Large intestine (tissue), 3 donors: ENCODE results near the gene SBNO1. TPM values are rescaled to one million over a fixed set of nuclear protein-coding genes. Genes with fewer than 3 reads are reported as not detected.

Experiments
- DNase-seq, 2 donors: peaks; one replicate each; pipeline versions ENCODE4 v3.0.0 to v3.0.0-alpha.2; 2013
- H3K27ac ChIP-seq: one replicate; pipeline ENCODE4 v1.5.1; 2013; ENCODE audit warnings: low read length
- H3K27me3 ChIP-seq: 2 replicates; pipeline ENCODE4 v1.6.1; 2013; ENCODE audit warnings: low read length; ENCODE audit not compliant: control insufficient read depth, insufficient read depth
- H3K36me3 ChIP-seq: 2 replicates; pipeline ENCODE4 v1.6.1; 2013; ENCODE audit warnings: low read length; ENCODE audit not compliant: control insufficient read depth, insufficient read depth
- H3K4me1 ChIP-seq: one replicate; pipeline ENCODE4 v1.6.1; 2013; ENCODE audit warnings: low read length; ENCODE audit not compliant: control insufficient read depth, insufficient read depth
- H3K4me3 ChIP-seq: one replicate; pipeline ENCODE4 v1.5.1; 2013; ENCODE audit warnings: low read length
- H3K9me3 ChIP-seq: one replicate; pipeline ENCODE4 v1.6.1; 2013; ENCODE audit warnings: mild to moderate bottlenecking, low read depth, low read length, moderate library complexity; ENCODE audit not compliant: control insufficient read depth
- WGBS: methylation state at CpG from one replicate; pipeline ENCODE4 v1.1.5; 2013; ENCODE audit warnings: low lambda C conversion rate; ENCODE audit not compliant: insufficient coverage; 5-methylcytosine and 5-hydroxymethylcytosine counted together
- polyA plus RNA-seq: library from polyadenylated mRNA; unstranded; fragments of 120-200 nt; gene quantifications from one replicate; pipeline ENCODE4 v1.2.1, GENCODE V29; 2013

The SBNO1 gene
- polyA plus RNA-seq, 1 donor, result 18.8 TPM

GRCh38 chr12:123273166-123273565 is 91.5 kb downstream of the SBNO1 start:
- Histone ChIP-seq H3K27ac (no peak overlapping the region), H3K9me3 (no peaks in the 10 kb centered on the region), H3K4me1 (peaks cover 9% of the 10 kb centered on the region), H3K27me3 (no peaks in the 10 kb centered on the region), H3K4me3 (no peak overlapping the region), H3K36me3 (no peaks in the 10 kb centered on the region)
- no peak for DNase-seq
- no CpG with 5 or more reads among the region's 15 CpGs for WGBS

DNA sequence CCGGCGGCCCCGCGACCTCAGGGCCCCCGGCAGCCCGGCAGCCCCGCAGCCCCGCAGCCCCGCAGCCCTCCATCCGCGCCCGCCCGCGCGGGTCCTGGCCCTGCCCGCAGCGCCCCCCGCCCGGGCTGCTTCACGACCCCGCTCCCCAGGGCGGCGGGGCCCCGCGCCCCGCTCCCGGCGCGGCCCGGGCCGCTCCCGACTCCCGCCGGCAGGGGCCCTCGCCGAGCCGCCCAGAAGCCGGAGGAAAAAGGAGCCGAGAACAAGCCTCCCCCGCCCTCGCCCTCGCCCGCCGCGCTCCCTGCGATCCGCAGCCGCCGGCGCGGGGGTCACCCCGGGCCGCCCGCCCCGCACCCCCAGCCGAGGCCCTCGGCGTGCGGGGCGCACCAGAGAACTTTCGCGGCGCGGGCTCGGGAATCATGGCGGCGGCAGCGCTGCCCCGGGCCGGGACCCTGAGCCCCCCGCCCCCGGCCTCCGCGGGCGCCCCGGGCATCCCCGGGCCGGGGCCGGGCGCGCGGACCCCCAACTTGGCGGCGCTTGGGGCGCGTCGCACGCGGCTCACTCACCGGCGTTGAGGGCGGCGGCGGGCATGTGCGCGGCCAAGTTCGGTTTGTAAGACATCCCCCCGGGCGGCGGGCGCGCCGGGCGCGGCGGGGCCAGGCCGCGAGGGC is 93.5 kb downstream of the SBNO1 start:
- H3K4me1 ChIP-seq, result peaks cover 9% of the 10 kb centered on the region
- peak overlapping the region; percentile 69 for H3K4me3 ChIP-seq
- H3K9me3 ChIP-seq, result no peaks in the 10 kb centered on the region
- H3K27me3 ChIP-seq, result no peaks in the 10 kb centered on the region
- DNase-seq, result peak; percentile 47 to 70
- no peak overlapping the region for H3K27ac ChIP-seq
- no CpG with 5 or more reads among the region's 108 CpGs for WGBS
- H3K36me3 ChIP-seq, result peaks cover 8% of the 10 kb centered on the region

- Histone ChIP-seq H3K4me3 (peak overlapping the region; percentile 69), H3K4me1 (peaks cover 9% of the 10 kb centered on the region), H3K9me3 (no peaks in the 10 kb centered on the region), H3K36me3 (peaks cover 13% of the 10 kb centered on the region), H3K27me3 (no peaks in the 10 kb centered on the region), H3K27ac (peak overlapping the region; percentile 53)
- peak in 1 of 2 donors; percentile 38 for DNase-seq
- 0% methylated on average over 1 of the region's 51 CpGs for WGBS
These were observed 94.2 kb downstream of the SBNO1 start for GRCh38 chr12:123270214-123271000.

DNA sequence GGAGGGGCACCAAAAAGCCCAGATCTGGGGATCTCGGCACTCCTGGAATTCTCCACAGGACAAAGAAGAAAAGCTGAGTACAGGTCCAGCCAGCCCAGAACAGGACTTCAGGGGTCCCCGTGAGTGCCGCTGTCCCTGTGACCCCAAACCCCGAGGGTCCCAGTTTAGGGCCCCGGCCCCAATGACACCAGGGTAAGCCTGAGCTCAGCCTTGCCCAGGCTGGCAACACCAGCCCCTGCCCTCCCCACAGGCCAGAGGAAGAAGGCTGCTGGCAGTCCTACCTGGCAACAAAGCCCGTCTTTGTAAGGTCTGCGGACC is 94.8 kb downstream of the SBNO1 start:
- peaks cover 17% of the 10 kb centered on the region for H3K36me3 ChIP-seq
- H3K27me3 ChIP-seq, result no peaks in the 10 kb centered on the region
- peak overlapping the region; percentile 53 for H3K27ac ChIP-seq
- no peaks in the 10 kb centered on the region for H3K9me3 ChIP-seq
- peaks cover 9% of the 10 kb centered on the region for H3K4me1 ChIP-seq
- no peak for DNase-seq
- WGBS, result no CpG with 5 or more reads among the region's 7 CpGs
- H3K4me3 ChIP-seq, result peak overlapping the region; percentile 69

DNA sequence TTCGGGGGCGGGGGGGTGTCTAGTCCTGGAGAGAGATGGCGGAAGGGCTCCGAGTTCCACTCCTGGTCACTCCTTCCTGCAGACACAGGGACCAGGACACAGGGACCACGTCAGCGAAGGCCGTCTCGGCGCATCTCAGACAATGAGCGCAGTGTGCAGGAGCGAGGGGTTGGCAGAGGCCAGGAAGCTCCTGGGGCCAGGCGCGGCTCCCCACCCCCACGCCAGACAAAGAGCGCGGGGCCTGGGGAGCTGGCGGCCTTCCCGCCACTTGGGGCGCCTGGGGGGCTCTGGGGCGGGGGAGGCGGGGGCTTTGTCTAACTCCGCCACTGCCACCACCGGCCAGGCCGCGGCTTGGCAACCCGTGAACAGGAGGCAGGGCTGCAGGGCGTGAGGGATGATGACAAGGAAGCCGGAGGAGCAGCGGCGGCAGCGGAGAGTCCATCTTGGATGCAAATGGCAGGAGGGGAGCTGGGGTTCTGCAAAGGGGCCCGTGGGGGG is 95.2 kb downstream of the SBNO1 start:
- Histone ChIP-seq H3K4me1 (peaks cover 9% of the 10 kb centered on the region), H3K36me3 (peaks cover 21% of the 10 kb centered on the region), H3K9me3 (no peaks in the 10 kb centered on the region), H3K27ac (peak overlapping the region; percentile 53), H3K27me3 (no peaks in the 10 kb centered on the region), H3K4me3 (peak overlapping the region; percentile 69)
- no CpG with 5 or more reads among the region's 32 CpGs for WGBS
- peak; percentile 57 to 68 for DNase-seq

DNA sequence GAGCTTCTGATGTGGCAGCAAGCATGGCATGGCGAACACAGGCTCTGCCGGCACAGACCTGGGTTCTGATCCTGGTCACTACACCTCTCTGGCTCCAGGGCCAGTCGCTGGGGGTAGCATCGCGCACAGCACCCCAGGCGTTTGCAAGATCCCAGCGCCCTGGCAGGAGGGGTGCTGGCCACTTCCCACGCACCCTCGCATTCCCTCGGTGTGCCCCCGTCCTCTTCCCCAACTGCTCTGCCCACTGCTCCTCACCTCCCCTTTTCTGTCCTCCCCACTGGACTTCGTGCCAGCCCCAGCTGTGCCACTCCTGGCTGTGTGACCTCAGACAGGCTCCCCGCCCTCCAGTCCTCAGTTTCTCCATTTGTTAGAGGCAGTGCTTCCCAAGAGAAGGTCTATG is 95.8 kb downstream of the SBNO1 start:
- no peak overlapping the region for H3K4me3 ChIP-seq
- peaks cover 9% of the 10 kb centered on the region for H3K4me1 ChIP-seq
- H3K9me3 ChIP-seq, result no peaks in the 10 kb centered on the region
- peak overlapping the region; percentile 53 for H3K27ac ChIP-seq
- H3K27me3 ChIP-seq, result no peaks in the 10 kb centered on the region
- peaks cover 22% of the 10 kb centered on the region for H3K36me3 ChIP-seq
- DNase-seq, result no peak
- WGBS, result no CpG with 5 or more reads among the region's 13 CpGs

GRCh38 chr12:123267991-123268843 is 96.4 kb downstream of the SBNO1 start:
- no CpG with 5 or more reads among the region's 36 CpGs for WGBS
- Histone ChIP-seq H3K27ac (peak overlapping the region; percentile 12), H3K27me3 (no peaks in the 10 kb centered on the region), H3K36me3 (peaks cover 27% of the 10 kb centered on the region), H3K4me3 (no peak overlapping the region), H3K4me1 (peaks cover 9% of the 10 kb centered on the region), H3K9me3 (no peaks in the 10 kb centered on the region)
- no peak for DNase-seq

DNA sequence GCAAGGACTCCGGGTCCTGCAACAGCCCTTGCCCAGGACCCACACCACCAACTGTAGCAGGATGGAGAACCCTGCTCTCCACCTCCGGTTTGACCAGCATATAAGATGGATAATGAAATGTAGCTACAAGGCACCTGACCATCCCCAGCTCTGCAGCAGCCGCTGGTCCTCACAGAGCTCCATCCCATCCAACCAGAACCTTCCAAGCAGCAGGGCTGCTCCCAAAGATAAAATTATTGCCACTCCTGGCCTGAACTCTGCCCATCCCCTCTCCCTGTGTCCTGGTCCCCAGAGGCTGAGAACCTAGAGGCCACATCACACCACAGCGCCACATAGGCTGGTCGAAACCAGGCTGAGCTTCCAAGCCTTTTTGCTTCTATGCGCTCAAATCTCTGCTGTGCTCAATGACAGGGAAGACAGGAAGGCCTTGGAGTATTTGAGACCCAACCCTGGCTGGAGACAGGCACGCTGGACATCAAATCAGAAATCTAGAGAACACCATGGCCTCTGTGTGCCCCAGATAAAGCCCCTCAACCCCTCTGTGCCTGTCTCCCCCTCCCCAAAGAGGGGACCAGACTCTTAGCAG is 97.2 kb downstream of the SBNO1 start:
- Histone ChIP-seq H3K4me1 (peaks cover 8% of the 10 kb centered on the region), H3K36me3 (peaks cover 33% of the 10 kb centered on the region), H3K4me3 (no peak overlapping the region), H3K9me3 (no peaks in the 10 kb centered on the region), H3K27me3 (no peaks in the 10 kb centered on the region), H3K27ac (no peak overlapping the region)
- WGBS, result no CpG with 5 or more reads among the region's 7 CpGs
- DNase-seq, result no peak

- Histone ChIP-seq H3K9me3 (no peaks in the 10 kb centered on the region), H3K4me3 (no peak overlapping the region), H3K4me1 (peaks cover 5% of the 10 kb centered on the region), H3K36me3 (peaks cover 39% of the 10 kb centered on the region), H3K27me3 (no peaks in the 10 kb centered on the region), H3K27ac (no peak overlapping the region)
- no peak for DNase-seq
- no CpG with 5 or more reads among the region's 19 CpGs for WGBS
These were observed 97.9 kb downstream of the SBNO1 start for GRCh38 chr12:123266679-123267277.
